IMR-90 (cell line): Measurements from ENCODE around the gene LYVE1.

Experiments
- CTCF ChIP-seq: conservative IDR thresholded peaks from 2 replicates; pipeline ENCODE4 v1.5.1; 2012; ENCODE audit warnings: mild to moderate bottlenecking, low read depth, low read length, improper control_type of control experiment
- ELK1 ChIP-seq: fragments of 150-350 bp; IDR thresholded peaks from 2 replicates; pipeline ENCODE4 v1.6.1; 2016; ENCODE audit warnings: low read depth, mild to moderate bottlenecking, low read length, moderate library complexity, borderline replicate concordance
- MAZ ChIP-seq: IDR thresholded peaks from 2 replicates; pipeline ENCODE4 v1.6.1; 2012; ENCODE audit warnings: low read depth, mild to moderate bottlenecking, low read length, improper control_type of control experiment, moderate library complexity, borderline replicate concordance
- POLR2A ChIP-seq: IDR thresholded peaks from 2 replicates; pipeline ENCODE4 v1.6.1; 2012; ENCODE audit warnings: mild to moderate bottlenecking, low read depth, low read length
- USF2 ChIP-seq: fragments of 150-350 bp; IDR thresholded peaks from 2 replicates; pipeline ENCODE4 v1.6.1; 2017; ENCODE audit warnings: mild to moderate bottlenecking, antibody characterized with exemption, low read length, low read depth

GRCh38 chr11:10573028-10573427, 4.6 kb upstream of the LYVE1 start:
- TF ChIP-seq CTCF, result no peak
- no peak for TF ChIP-seq MAZ
- no peak for TF ChIP-seq POLR2A
- no peak for TF ChIP-seq USF2
- no peak for TF ChIP-seq ELK1
